Mammary epithelial cell (primary cell): ENCODE results near the gene SF3A2.

Source experiments
- CTCF ChIP-seq, 2 donors: IDR thresholded peaks in 1 of 2; conservative IDR thresholded peaks in 1 of 2; 2 replicates each; pipeline ENCODE4 v1.5.1; 2011 to 2012; ENCODE audit warnings: inconsistent platforms in 2 of 2, low read length in 2 of 2, mild to moderate bottlenecking in 2 of 2, control low read depth in 1 of 2, low read depth in 1 of 2; ENCODE audit not compliant: insufficient read depth in 1 of 2; ENCODE audit errors: extremely low read depth in 1 of 2
- EZH2 ChIP-seq: IDR thresholded peaks from 2 replicates; pipeline ENCODE4 v1.6.1; 2012; ENCODE audit warnings: low read length, inconsistent platforms, borderline replicate concordance

DNA sequence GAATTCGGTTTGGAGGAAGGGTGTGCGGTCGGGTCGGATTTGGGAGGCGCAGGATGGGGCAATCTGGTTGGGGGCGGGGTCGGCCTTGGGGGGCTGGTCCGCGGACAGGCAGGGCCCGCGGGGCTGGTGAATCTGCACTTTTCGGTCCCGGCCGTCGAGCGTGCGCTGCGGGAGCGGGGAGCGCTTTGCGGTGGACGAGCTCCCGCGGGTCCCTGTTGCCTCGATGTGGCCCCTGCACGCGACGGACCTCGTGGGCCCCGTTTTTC lies 33.5 kb downstream of the SF3A2 start:
- TF ChIP-seq CTCF (conservative IDR thresholded peaks at IDR 0.05 in 1 of 2, IDR thresholded peaks at IDR 0.05 in 1 of 2; ENCODE audit: extremely low read depth in 1 of 2, insufficient read depth in 1 of 2, low read depth in 1 of 2, low read length in 2 of 2) (no peak), EZH2 (no peak)
